ENCODE results near the gene MEOX2. TPM values are rescaled to one million over a fixed set of nuclear protein-coding genes. Genes with fewer than 3 reads are reported as not detected.

The MEOX2 gene
- polyA plus RNA-seq, 1 of the 3 experiments (the other 2 are of a cell fraction), result not detected

- POLR2A ChIA-PET, result no interaction called here
- CTCF ChIA-PET, result interaction anchor here (0.6 to 4.8 kb wide), 4 partner anchors 10 to 878 kb away, joined by 3 to 32 read pairs (median 4); no protein-coding TSS in a partner anchor
- Histone ChIP-seq H3F3A (replicated peaks; ENCODE audit: insufficient read depth) (no peaks in the 10 kb centered on the region), H3K9ac (no peak overlapping the region), H3K4me3 (ENCODE audit: low read depth in 2 of 2, low read length in 1 of 2) (no peak overlapping the region), H3K9me3 (no peaks in the 10 kb centered on the region; the same call in 1 of the 2 replicates), H4K20me1 (ENCODE audit: insufficient read depth) (no peaks in the 10 kb centered on the region), H3K36me3 (replicated peaks in 1 of 2; ENCODE audit: control insufficient read depth in 1 of 2, insufficient read depth in 2 of 2, low read length in 1 of 2) (no peaks in the 10 kb centered on the region), H2AFZ (ENCODE audit: low read depth) (no peak overlapping the region), H3K4me2 (no peak overlapping the region; the same call in 1 of the 2 replicates), H3K9me2 (0 out of 2 replicates have a peak, but pooled peaks cover 1% of the 10 kb centered on the region), H3K27me3 (ENCODE audit: insufficient read depth) (peaks cover 48% of the 10 kb centered on the region), H3K4me1 (ENCODE audit: control insufficient read depth in 1 of 2, insufficient read depth in 2 of 2, low read depth in 1 of 2, low read length in 1 of 2) (no peaks in the 10 kb centered on the region; a peak in 1 of 4 replicates), H3K79me2 (ENCODE audit: insufficient read depth) (no peaks in the 10 kb centered on the region), H3K27ac (ENCODE audit: low read depth in 2 of 2, low read length in 1 of 2) (no peak overlapping the region)
- 13% methylated on average over 49 of the region's 54 CpGs for WGBS (ENCODE audit: low lambda C conversion rate)
- TF ChIP-seq EP300 (IDR thresholded peaks at IDR 0.05; ENCODE audit: borderline replicate concordance in 1 of 2, low read depth in 1 of 2, low read length in 1 of 2), result no peak
- no peak for TF ChIP-seq PBX3 (IDR thresholded peaks at IDR 0.05)
- TF ChIP-seq EZH2phosphoT487 (IDR thresholded peaks at IDR 0.05; ENCODE audit: borderline replicate concordance, low read depth), result peak; percentile 81; the same call in 1 of the 2 replicates
- DNase-seq, result peak; percentile 16
These were observed 857 bp downstream of the MEOX2 start for GRCh38 chr7:15685358-15686294.

- Histone ChIP-seq H3K4me1 (ENCODE audit: control insufficient read depth in 1 of 2, insufficient read depth in 2 of 2, low read depth in 1 of 2, low read length in 1 of 2) (no peaks in the 10 kb centered on the region; a peak in 1 of 4 replicates), H2AFZ (ENCODE audit: low read depth) (no peak overlapping the region), H3K36me3 (replicated peaks in 1 of 2; ENCODE audit: control insufficient read depth in 1 of 2, insufficient read depth in 2 of 2, low read length in 1 of 2) (no peaks in the 10 kb centered on the region), H3K4me3 (ENCODE audit: low read depth in 2 of 2, low read length in 1 of 2) (no peak overlapping the region), H3K27ac (ENCODE audit: low read depth in 2 of 2, low read length in 1 of 2) (no peak overlapping the region), H3K9me3 (no peaks in the 10 kb centered on the region; the same call in 1 of the 2 replicates), H3K27me3 (ENCODE audit: insufficient read depth) (peaks cover 48% of the 10 kb centered on the region), H3K9ac (no peak overlapping the region), H3K9me2 (0 out of 2 replicates have a peak, but pooled peaks cover 3% of the 10 kb centered on the region), H3K79me2 (ENCODE audit: insufficient read depth) (no peaks in the 10 kb centered on the region), H4K20me1 (ENCODE audit: insufficient read depth) (no peaks in the 10 kb centered on the region), H3K4me2 (no peak overlapping the region), H3F3A (replicated peaks; ENCODE audit: insufficient read depth) (no peaks in the 10 kb centered on the region)
- DNase-seq, result no peak
- 16% methylated on average over 9 of the region's 9 CpGs for WGBS (ENCODE audit: low lambda C conversion rate)
- POLR2A ChIA-PET, result no interaction called here
- CTCF ChIA-PET, result no interaction called here
- no peak for TF ChIP-seq GABPA (IDR thresholded peaks at IDR 0.05; ENCODE audit: low read depth)
- no peak for TF ChIP-seq PBX3 (IDR thresholded peaks at IDR 0.05)
- TF ChIP-seq TEAD4 (IDR thresholded peaks at IDR 0.05; ENCODE audit: borderline replicate concordance, insufficient read depth), result no peak
- no peak for TF ChIP-seq NFIC (IDR thresholded peaks at IDR 0.05; ENCODE audit: borderline replicate concordance)
- no peak for TF ChIP-seq NRF1 (IDR thresholded peaks at IDR 0.05; ENCODE audit: low read depth, low read length)
- no peak for TF ChIP-seq RXRA (IDR thresholded peaks at IDR 0.05; ENCODE audit: borderline replicate concordance, low read depth)
- no peak for TF ChIP-seq REST (IDR thresholded peaks at IDR 0.05; ENCODE audit: low read depth, low read length)
- no peak for TF ChIP-seq YY1 (IDR thresholded peaks at IDR 0.05; ENCODE audit: low read depth)
- no peak for TF ChIP-seq ZBTB33 (IDR thresholded peaks at IDR 0.05; ENCODE audit: borderline replicate concordance, low read depth)
- no peak for TF ChIP-seq CTCF (IDR thresholded peaks at IDR 0.05)
- no peak for TF ChIP-seq USF1 (IDR thresholded peaks at IDR 0.05; ENCODE audit: borderline replicate concordance, low read depth)
These were observed 1.6 kb downstream of the MEOX2 start for GRCh38 chr7:15684871-15685270.

Data from SK-N-SH (cell line).